IMR-90 (cell line): ENCODE measurements around the gene CREG2. TPM values are rescaled to one million over a fixed set of nuclear protein-coding genes. Genes with fewer than 3 reads are reported as not detected.

Experiments used
- ATAC-seq: fragments of 200-7000 bp; cut with Tn5 transposase; 2 replicates; pipeline ENCODE4 v1.9.1; 2020; ENCODE audit warnings: low read depth, mild to moderate bottlenecking, moderate library complexity
- BruUV-seq: library from RNA; stranded (reverse); fragments of 400-500 nt; replicated peaks from 2 replicates; lab custom pipeline; 2021; lab: Mats Ljungman, UMichigan
- CTCF ChIA-PET: fragments of 300-600 bp; formaldehyde crosslinking; extraction: SDS; loops from one replicate; lab custom pipeline; 2021; ENCODE audit warnings: antibody characterized with exemption; lab: Yijun Ruan, JAX
- POLR2A ChIA-PET: fragments of 300-600 bp; sonication (Branson Sonifier 250); formaldehyde crosslinking; loops from one replicate; lab custom pipeline; 2022; ENCODE audit warnings: antibody characterized with exemption; ENCODE audit not compliant: unreplicated experiment; lab: Charles Lee
- DNase-seq: peaks from one replicate; pipeline ENCODE4 v3.0.0; 2013
- H2AFZ ChIP-seq: replicated peaks from 2 replicates; pipeline ENCODE3; 2013; ENCODE audit warnings: low read length, mild to moderate bottlenecking; ENCODE audit not compliant: poor library complexity
- H2AK5ac ChIP-seq: 2 replicates; pipeline ENCODE4 v1.6.1; 2013; ENCODE audit warnings: low read depth, low read length, inconsistent platforms
- H2AK9ac ChIP-seq: replicated peaks from 2 replicates; pipeline ENCODE3; 2013; ENCODE audit warnings: mild to moderate bottlenecking, low read depth, low read length, moderate library complexity; ENCODE audit not compliant: poor library complexity
- H2BK120ac ChIP-seq: 2 replicates; pipeline ENCODE4 v1.6.1; 2013; ENCODE audit warnings: low read depth, low read length, inconsistent platforms
- H2BK15ac ChIP-seq: 3 replicates; pipeline ENCODE4 v1.6.1; 2013; ENCODE audit warnings: low read depth, low read length, inconsistent platforms
- H2BK20ac ChIP-seq: 2 replicates; pipeline ENCODE4 v1.6.1; 2013; ENCODE audit warnings: low read depth, mild to moderate bottlenecking, inconsistent platforms, low read length, moderate library complexity
- H2BK5ac ChIP-seq: 2 replicates; pipeline ENCODE4 v1.6.1; 2013; ENCODE audit warnings: mild to moderate bottlenecking, low read depth, low read length, inconsistent platforms; ENCODE audit not compliant: poor library complexity, severe bottlenecking
- H3K14ac ChIP-seq: replicated peaks from 2 replicates; pipeline ENCODE4 v1.6.1; 2013; ENCODE audit warnings: low read depth, low read length, inconsistent platforms
- H3K18ac ChIP-seq: 2 replicates; pipeline ENCODE4 v1.6.1; 2013; ENCODE audit warnings: low read depth, low read length, control low read depth
- H3K23ac ChIP-seq: 2 replicates; pipeline ENCODE4 v1.6.1; 2013; ENCODE audit warnings: low read depth, low read length, inconsistent platforms
- H3K27ac ChIP-seq: 2 replicates; pipeline ENCODE4 v1.5.1; 2013; ENCODE audit warnings: mild to moderate bottlenecking, control low read depth, low read length; ENCODE audit not compliant: insufficient read depth
- H3K27me3 ChIP-seq: 2 replicates; pipeline ENCODE4 v1.6.1; 2013; ENCODE audit warnings: low read length; ENCODE audit not compliant: control insufficient read depth, insufficient read depth
- H3K36me3 ChIP-seq: 2 replicates; pipeline ENCODE4 v1.6.1; 2013; ENCODE audit warnings: low read length, mixed read lengths; ENCODE audit not compliant: control insufficient read depth, insufficient read depth
- H3K4ac ChIP-seq: 2 replicates; pipeline ENCODE4 v1.6.1; 2013; ENCODE audit warnings: low read depth, low read length, inconsistent platforms
- H3K4me1 ChIP-seq: 2 replicates; pipeline ENCODE4 v1.6.1; 2013; ENCODE audit warnings: low read length, mixed read lengths; ENCODE audit not compliant: control insufficient read depth, insufficient read depth
- H3K4me2 ChIP-seq: 2 replicates; pipeline ENCODE4 v1.6.1; 2013; ENCODE audit warnings: low read depth, mild to moderate bottlenecking, control low read depth, low read length, moderate library complexity
- H3K4me3 ChIP-seq: 2 replicates; pipeline ENCODE4 v1.5.1; 2013; ENCODE audit warnings: low read depth, mild to moderate bottlenecking, control low read depth, low read length, moderate library complexity; ENCODE audit not compliant: insufficient read depth
- H3K56ac ChIP-seq: 2 replicates; pipeline ENCODE4 v1.6.1; 2013; ENCODE audit warnings: low read length, inconsistent platforms; ENCODE audit not compliant: insufficient read depth; ENCODE audit errors: extremely low read depth
- H3K79me1 ChIP-seq, 2 experiments: 2 replicates each; pipeline ENCODE4 v1.6.1; 2013; ENCODE audit warnings: low read length in 2 of 2, inconsistent platforms in 1 of 2, low read depth in 1 of 2
- H3K9ac ChIP-seq: 2 replicates; pipeline ENCODE4 v1.6.1; 2013; ENCODE audit warnings: low read depth, low read length, control low read depth
- H3K9me1 ChIP-seq: 2 replicates; pipeline ENCODE4 v1.6.1; 2013; ENCODE audit warnings: low read length, inconsistent platforms; ENCODE audit not compliant: insufficient read depth
- H3K9me3 ChIP-seq: 2 replicates; pipeline ENCODE4 v1.6.1; 2013; ENCODE audit warnings: low read length; ENCODE audit not compliant: control insufficient read depth, insufficient read depth
- H4K20me1 ChIP-seq: 2 replicates; pipeline ENCODE4 v1.6.1; 2013; ENCODE audit warnings: low read length, inconsistent platforms; ENCODE audit not compliant: insufficient read depth
- H4K5ac ChIP-seq: 2 replicates; pipeline ENCODE4 v1.6.1; 2013; ENCODE audit warnings: mild to moderate bottlenecking, low read depth, low read length, control low read depth
- H4K8ac ChIP-seq, 2 experiments: 2 replicates each; pipeline ENCODE4 v1.6.1; 2013; ENCODE audit warnings: low read depth in 2 of 2, low read length in 2 of 2, control low read depth in 1 of 2, inconsistent platforms in 1 of 2
- H4K91ac ChIP-seq: 2 replicates; pipeline ENCODE4 v1.6.1; 2013; ENCODE audit warnings: low read depth, low read length, inconsistent platforms; ENCODE audit not compliant: insufficient read depth
- BHLHE40 ChIP-seq: fragments of 150-350 bp; IDR thresholded peaks from 2 replicates; pipeline ENCODE4 v1.6.1; 2016; ENCODE audit warnings: mild to moderate bottlenecking, low read depth, low read length
- CEBPB ChIP-seq: IDR thresholded peaks from 2 replicates; pipeline ENCODE4 v1.6.1; 2012; ENCODE audit warnings: low read depth, low read length, improper control_type of control experiment
- CHD1 ChIP-seq: IDR thresholded peaks from 2 replicates; pipeline ENCODE4 v1.6.1; 2012; ENCODE audit warnings: low read depth, low read length, improper control_type of control experiment
- ELK1 ChIP-seq: fragments of 150-350 bp; IDR thresholded peaks from 2 replicates; pipeline ENCODE4 v1.6.1; 2016; ENCODE audit warnings: low read depth, mild to moderate bottlenecking, low read length, moderate library complexity, borderline replicate concordance
- FOS ChIP-seq: fragments of 150-350 bp; IDR thresholded peaks from 2 replicates; pipeline ENCODE4 v1.6.1; 2016; ENCODE audit warnings: low read depth, low read length
- MAFK ChIP-seq: IDR thresholded peaks from 2 replicates; pipeline ENCODE4 v1.6.1; 2012; ENCODE audit warnings: low read depth, low read length, improper control_type of control experiment
- MAZ ChIP-seq: IDR thresholded peaks from 2 replicates; pipeline ENCODE4 v1.6.1; 2012; ENCODE audit warnings: low read depth, mild to moderate bottlenecking, low read length, improper control_type of control experiment, moderate library complexity, borderline replicate concordance
- MXI1 ChIP-seq: IDR thresholded peaks from 2 replicates; pipeline ENCODE4 v1.6.1; 2012; ENCODE audit warnings: low read depth, mild to moderate bottlenecking, low read length, moderate library complexity, borderline replicate concordance
- NFE2L2 ChIP-seq: fragments of 150-350 bp; IDR thresholded peaks from 2 replicates; pipeline ENCODE4 v1.6.1; 2016; ENCODE audit warnings: low read depth, mild to moderate bottlenecking, low read length
- POLR2A ChIP-seq: IDR thresholded peaks from 2 replicates; pipeline ENCODE4 v1.6.1; 2012; ENCODE audit warnings: mild to moderate bottlenecking, low read depth, low read length
- RAD21 ChIP-seq: IDR thresholded peaks from 2 replicates; pipeline ENCODE4 v1.6.1; 2012; ENCODE audit warnings: low read length, improper control_type of control experiment
- RCOR1 ChIP-seq: IDR thresholded peaks from 2 replicates; pipeline ENCODE4 v1.6.1; 2012; ENCODE audit warnings: mild to moderate bottlenecking, low read length, improper control_type of control experiment; ENCODE audit not compliant: insufficient replicate concordance
- RFX5 ChIP-seq: IDR thresholded peaks from 2 replicates; pipeline ENCODE4 v1.8.0; 2012; ENCODE audit warnings: low read depth, mild to moderate bottlenecking, low read length, moderate library complexity
- SMC3 ChIP-seq: fragments of 150-350 bp; IDR thresholded peaks from 2 replicates; pipeline ENCODE4 v1.6.1; 2016; ENCODE audit warnings: low read depth, mild to moderate bottlenecking, antibody characterized with exemption, low read length, moderate library complexity
- WGBS, 2 experiments: methylation state at CpG; one replicate each; pipeline versions ENCODE4 v1.1.5 to v1.1.7; 2013; ENCODE audit warnings: missing lambda C conversion rate in 2 of 2; ENCODE audit not compliant: insufficient read length in 1 of 2; ENCODE audit errors: extremely low coverage in 2 of 2; 5-methylcytosine and 5-hydroxymethylcytosine counted together
- dilution Hi-C: fragments of 300-500 bp; cut with HindIII; formaldehyde crosslinking; loops from one replicate; pipeline ENCODE4 v1.14.3; 2018; ENCODE audit warnings: low sequenced_read_pairs; ENCODE audit not compliant: unreplicated experiment
- in situ Hi-C: fragments of 300-500 bp; cut with MboI; formaldehyde crosslinking; loops from 3 replicates; pipeline ENCODE4 v1.14.3; 2019; ENCODE audit warnings: low sequenced_read_pairs, inconsistent platforms, mixed read lengths
- intact Hi-C: fragments of 100-400 bp; cut with micrococcal nuclease; formaldehyde crosslinking; loops from 2 replicates; pipeline ENCODE4 v1.10.0; 2022
- polyA plus RNA-seq, 3 experiments: library from polyadenylated mRNA; depleted of rRNA; stranded (reverse); fragments of >200 nt; gene quantifications; 2 replicates each; pipeline ENCODE4 v1.2.3, GENCODE V29; 2012; ENCODE audit warnings: low replicate concordance in 1 of 3
- total RNA-seq: library from RNA; depleted of rRNA; stranded (reverse); fragments of >200 nt; gene quantifications from 2 replicates; pipeline ENCODE4 v1.2.3, GENCODE V29; 2012
- TF ChIP-seq, protein P1 (sequence below): conservative IDR thresholded peaks from 2 replicates; pipeline ENCODE4 v1.5.1; 2012; ENCODE audit warnings: mild to moderate bottlenecking, low read depth, low read length, improper control_type of control experiment
- TF ChIP-seq, protein P2 (sequence below): fragments of 150-350 bp; IDR thresholded peaks from 2 replicates; pipeline ENCODE4 v1.6.1; 2017; ENCODE audit warnings: mild to moderate bottlenecking, antibody characterized with exemption, low read length, low read depth

Gene CREG2
- total and polyA plus RNA-seq, 2 of the 4 experiments (the other 2 are of a cell fraction) = 0.17 TPM; not detected in 1

- Histone ChIP-seq H3K56ac (no peak overlapping the region), H2AFZ (peak overlapping the region; percentile 92), H2BK120ac (no peak overlapping the region), H4K20me1 (no peaks in the 10 kb centered on the region), H2BK5ac (no peak overlapping the region), H3K4ac (no peak overlapping the region), H2BK15ac (no peak overlapping the region), H3K36me3 (no peaks in the 10 kb centered on the region), H3K9me3 (no peaks in the 10 kb centered on the region), H3K18ac (no peak overlapping the region), H4K5ac (no peak overlapping the region), H3K79me1 (no peaks in the 10 kb centered on the region), H4K91ac (no peak overlapping the region), H2BK20ac (no peak overlapping the region), H3K4me3 (peak overlapping the region; percentile 45), H3K9ac (no peak overlapping the region), H3K4me2 (peak overlapping the region; percentile 76), H4K8ac (no peak overlapping the region), H2AK5ac (no peak overlapping the region), H3K9me1 (no peaks in the 10 kb centered on the region), H3K4me1 (peaks cover 6% of the 10 kb centered on the region; the same call in 1 of the 2 replicates), H3K23ac (peak overlapping the region; percentile 41), H2AK9ac (peak overlapping the region; percentile 18), H3K27me3 (peaks cover 37% of the 10 kb centered on the region), H3K14ac (no peak overlapping the region), H3K27ac (no peak overlapping the region)
- POLR2A ChIA-PET = interaction anchor here (0.7 kb wide), 1 partner anchor 17 kb away, joined by 5 read pairs; no protein-coding TSS in a partner anchor
- CTCF ChIA-PET = interaction anchor here (0.6 to 2.5 kb wide), 9 partner anchors 9 to 88 kb away, joined by 3 to 8 read pairs (median 4); partner anchors contain the start of gene RFX8
- dilution Hi-C loops = no loop called here
- in situ Hi-C loops = no loop called here
- DNase-seq (no peak), ATAC-seq (no peak; the same call in 1 of the 2 replicates)
- 1% methylated on average over 20 of the region's 45 CpGs; no CpG with 5 or more reads in 1 of the 2 experiments for WGBS, 2 experiments
- intact Hi-C loops = no loop called here
- no TSS peak for BruUV-seq
- no peak for TF ChIP-seq MAFK
- TF ChIP-seq RAD21 = no peak
- no peak for TF ChIP-seq BHLHE40
- no peak for TF ChIP-seq NFE2L2
- no peak for TF ChIP-seq MXI1
- no peak for TF ChIP-seq SMC3
- TF ChIP-seq, protein P1, sequence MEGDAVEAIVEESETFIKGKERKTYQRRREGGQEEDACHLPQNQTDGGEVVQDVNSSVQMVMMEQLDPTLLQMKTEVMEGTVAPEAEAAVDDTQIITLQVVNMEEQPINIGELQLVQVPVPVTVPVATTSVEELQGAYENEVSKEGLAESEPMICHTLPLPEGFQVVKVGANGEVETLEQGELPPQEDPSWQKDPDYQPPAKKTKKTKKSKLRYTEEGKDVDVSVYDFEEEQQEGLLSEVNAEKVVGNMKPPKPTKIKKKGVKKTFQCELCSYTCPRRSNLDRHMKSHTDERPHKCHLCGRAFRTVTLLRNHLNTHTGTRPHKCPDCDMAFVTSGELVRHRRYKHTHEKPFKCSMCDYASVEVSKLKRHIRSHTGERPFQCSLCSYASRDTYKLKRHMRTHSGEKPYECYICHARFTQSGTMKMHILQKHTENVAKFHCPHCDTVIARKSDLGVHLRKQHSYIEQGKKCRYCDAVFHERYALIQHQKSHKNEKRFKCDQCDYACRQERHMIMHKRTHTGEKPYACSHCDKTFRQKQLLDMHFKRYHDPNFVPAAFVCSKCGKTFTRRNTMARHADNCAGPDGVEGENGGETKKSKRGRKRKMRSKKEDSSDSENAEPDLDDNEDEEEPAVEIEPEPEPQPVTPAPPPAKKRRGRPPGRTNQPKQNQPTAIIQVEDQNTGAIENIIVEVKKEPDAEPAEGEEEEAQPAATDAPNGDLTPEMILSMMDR = no peak
- TF ChIP-seq CHD1 = no peak
- TF ChIP-seq FOS = no peak
- TF ChIP-seq, protein P2, sequence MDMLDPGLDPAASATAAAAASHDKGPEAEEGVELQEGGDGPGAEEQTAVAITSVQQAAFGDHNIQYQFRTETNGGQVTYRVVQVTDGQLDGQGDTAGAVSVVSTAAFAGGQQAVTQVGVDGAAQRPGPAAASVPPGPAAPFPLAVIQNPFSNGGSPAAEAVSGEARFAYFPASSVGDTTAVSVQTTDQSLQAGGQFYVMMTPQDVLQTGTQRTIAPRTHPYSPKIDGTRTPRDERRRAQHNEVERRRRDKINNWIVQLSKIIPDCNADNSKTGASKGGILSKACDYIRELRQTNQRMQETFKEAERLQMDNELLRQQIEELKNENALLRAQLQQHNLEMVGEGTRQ = no peak
- no peak for TF ChIP-seq MAZ
- TF ChIP-seq RCOR1 = no peak
- no peak for TF ChIP-seq RFX5
- no peak for TF ChIP-seq CEBPB
- no peak for TF ChIP-seq POLR2A
- TF ChIP-seq ELK1 = no peak
Observed at GRCh38 chr2:101386599-101387150, 628 bp downstream of the CREG2 start.
